HG03045 (cell line): ENCODE results near the gene PANK4.

Source experiments
- ATAC-seq: cut with Tn5 transposase; IDR thresholded peaks from one replicate; pipeline ENCODE4 v1.9.1; 2021; ENCODE audit warnings: mild to moderate bottlenecking, moderate library complexity; ENCODE audit not compliant: unreplicated experiment

PANK4 gene

DNA sequence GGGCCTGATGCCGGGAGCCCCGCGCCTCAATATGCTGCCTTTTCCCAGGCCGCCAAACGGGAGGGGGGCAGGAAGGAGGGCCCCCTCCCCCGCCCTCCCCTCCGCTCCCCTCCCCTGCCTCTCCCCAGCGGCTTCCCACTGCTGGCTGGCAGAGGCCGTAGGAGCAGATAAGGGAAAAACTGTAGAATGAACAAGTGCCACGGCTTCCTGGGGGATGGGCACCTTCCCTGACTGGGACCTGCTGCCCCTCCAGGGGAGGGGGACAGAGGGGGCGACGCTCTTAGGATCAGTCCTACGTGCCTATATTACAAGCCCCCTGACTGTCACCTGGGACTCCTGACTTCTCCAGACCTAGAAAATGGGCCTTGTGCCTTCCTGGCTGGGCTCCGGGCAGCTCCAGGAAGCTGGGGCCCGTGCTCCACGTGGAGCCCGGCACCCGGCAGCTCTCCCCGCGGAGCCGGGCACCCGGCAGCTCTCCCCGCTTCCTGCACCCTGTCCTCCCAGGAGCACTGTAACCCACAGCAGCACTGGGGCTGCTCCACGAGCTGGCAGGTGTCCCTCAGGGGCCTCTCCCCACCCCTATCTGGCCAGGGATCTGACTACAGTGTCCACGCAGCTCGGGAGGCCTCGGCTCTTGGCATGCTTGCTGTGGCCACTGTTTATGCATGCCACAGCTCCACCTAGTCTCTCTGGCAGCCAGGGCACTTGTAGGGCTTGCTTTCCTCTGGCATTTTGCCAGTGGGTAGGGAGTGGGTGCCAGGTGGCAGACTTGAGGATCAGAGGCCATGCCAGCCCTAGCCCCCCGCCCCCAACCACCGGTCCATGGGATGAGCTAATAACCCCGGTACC lies 4.3 kb upstream of the PANK4 start:
- no peak for ATAC-seq

DNA sequence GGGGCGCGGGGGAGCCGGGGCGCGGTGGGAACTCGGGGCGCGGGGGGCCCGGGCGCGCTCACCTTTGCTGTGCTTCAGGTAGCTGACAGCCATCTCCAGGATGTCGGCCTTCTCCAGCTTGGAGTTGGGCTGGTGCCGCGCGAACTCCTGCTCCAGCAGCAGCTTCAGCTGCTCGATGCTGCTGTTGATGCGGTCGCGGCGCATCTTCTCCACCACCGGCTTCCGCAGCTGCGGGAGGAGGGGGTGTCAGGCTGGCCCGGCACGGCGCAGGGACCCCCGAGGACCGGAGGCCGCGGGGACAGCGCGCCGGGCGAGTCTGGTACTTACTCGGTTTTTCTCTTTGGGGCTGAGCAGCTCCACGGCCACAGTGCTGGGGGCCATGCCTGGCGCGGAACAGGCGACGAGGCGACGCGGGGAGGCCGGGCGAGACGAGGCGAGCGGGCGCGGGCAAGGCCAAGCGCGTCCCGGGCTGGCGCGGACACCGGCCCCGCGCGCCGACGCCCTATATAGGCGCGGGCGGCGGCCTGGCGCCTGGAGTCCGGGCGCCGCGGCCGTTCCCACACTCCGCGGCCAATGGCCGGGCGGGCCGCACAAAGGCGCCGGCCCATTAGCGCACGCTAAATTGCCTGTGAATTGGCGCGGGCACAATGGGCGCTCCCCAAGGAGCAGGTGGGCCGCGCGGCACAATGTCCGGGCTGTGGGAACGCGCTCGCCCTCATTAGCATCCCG lies 3.6 kb upstream of the PANK4 start, which contains the start of gene HES5:
TSS of gene HES5 (minus strand) at position 480 of the 729 bp plus-strand sequence. CDS start at position 381, 99 bp downstream.
- no peak for ATAC-seq

- no peak for ATAC-seq
Measured at GRCh38 chr1:2528966-2529783, 2.8 kb upstream of the PANK4 start.

DNA sequence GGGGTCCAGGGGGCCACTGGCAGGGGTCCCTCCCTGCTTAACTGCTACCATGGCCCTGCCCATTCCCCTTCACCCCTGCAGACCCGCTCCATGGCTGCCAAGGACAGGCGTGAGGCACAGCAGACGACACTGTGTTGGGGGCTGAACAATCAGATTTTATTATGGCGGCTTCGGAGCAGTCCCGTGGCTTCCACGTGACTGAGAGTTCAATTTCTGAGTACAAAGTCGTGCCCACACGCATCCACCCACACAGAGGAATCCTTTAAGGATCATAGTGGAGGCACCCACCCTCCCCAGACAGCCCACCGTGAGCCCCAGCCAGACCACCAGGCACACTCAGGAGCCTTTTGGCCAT lies 2.2 kb upstream of the PANK4 start:
- ATAC-seq = no peak

DNA sequence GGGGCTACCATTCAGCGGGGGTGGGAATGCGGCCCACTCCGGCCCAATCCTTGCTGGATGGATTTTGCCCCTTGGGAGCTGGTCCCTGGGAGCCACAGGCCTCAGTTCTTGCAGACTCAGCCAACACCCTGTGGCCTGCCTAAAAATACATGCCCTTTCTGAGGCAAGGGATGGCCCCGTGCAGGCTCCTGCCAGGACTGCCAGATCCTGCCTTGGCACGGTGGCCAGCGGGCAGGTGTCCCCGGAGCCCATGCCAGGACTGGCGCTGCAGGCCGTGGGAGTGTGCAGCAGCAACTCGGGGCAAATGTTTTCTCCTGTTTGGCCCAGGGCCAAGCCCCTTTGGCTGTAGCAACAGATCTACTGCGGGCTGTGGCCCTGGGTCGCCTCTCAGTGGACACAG lies 1.6 kb upstream of the PANK4 start:
- ATAC-seq = no peak

- ATAC-seq = no peak
Measured at GRCh38 chr1:2527556-2527860, 1.1 kb upstream of the PANK4 start.

DNA sequence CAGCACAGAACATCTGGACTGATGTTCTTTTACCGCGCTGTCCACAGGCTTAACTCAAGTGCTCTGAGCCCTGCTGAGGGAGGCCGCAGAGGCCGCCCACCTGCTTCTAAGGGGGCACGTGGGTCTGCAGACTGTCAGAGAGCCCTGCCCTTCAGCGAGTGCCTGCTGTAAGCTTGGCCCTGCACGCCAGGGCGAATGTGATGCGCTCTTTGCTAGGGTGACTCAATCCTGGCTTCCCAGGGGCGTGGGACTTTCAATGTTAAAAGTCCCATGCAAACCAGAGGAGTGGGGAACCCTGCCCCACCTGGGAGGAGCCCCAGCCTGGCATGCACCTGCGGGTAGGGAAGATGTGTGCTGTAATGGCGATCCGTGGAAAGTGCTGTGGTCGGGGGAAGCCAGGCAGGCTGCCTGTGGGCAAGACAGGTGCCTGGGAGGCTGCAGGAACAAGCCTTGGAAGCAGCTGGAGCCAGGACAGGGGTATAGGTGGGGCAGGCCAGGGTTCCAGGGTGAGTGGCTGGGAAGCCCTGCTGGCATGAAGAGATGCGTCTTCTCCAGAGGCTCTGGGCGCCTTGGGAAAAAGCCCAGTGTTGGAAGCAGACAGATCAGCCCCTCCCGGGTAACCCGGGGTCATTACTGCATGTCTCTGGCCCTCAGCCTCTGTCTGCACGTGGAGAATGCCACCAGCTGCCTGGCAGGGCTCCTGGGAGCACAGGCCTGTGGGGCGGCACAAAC lies 594 bp upstream of the PANK4 start:
- peak; percentile 36 for ATAC-seq

DNA sequence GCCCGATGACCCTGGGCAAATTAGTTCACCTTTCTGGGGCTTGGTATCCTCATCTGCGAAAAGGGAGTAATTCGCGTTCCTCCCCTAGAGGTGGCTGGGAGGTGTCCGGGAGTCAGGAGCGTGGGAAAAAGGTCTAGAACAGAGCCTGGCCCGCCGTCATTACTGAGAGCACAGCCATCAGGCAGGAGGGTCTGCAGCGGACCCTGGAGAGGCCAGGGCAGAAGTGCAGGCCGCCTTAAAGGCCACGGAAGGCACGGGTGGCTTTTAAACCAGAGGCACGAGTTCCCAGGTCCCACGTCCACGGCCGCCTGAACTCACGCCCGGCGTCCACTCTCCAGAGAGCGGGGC lies 850 bp downstream of the PANK4 start:
- ATAC-seq = no peak

DNA sequence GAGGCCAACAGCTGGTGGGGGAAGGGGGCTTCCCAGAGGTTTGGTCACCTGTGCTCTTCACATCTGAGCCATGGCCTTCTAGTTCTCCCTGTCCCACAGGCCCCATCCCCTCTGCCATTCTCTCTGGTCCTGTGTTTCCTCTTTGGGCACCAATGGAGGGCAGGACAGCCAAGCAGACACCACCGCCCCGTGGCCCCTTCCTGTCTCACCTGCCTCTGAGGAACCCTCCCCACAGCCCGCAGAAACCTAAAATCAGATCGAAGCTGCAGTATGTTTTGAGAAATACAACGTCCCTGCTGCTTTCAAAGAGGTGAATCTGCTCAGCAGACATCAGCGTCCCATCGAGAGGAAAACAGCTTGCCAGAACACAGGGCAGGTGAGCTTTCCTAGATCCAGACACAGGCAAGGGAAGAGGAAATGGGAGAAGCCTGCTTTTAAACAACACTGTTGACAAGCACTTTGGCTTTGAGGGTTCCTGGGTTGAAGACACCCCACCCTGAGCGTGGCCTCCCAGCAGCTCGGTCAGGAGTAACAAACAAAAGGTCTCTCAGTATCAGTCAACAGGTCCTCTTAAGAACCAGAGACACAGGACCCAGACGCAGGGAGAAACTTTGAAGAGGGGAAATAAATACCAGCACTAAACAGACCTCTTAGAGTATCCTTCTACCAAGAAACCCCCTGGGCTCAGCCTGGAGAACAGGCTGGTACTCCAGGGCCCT lies 2.3 kb downstream of the PANK4 start:
- ATAC-seq = no peak

- no peak for ATAC-seq
Measured at GRCh38 chr1:2523191-2523890, 3.1 kb downstream of the PANK4 start.

GRCh38 chr1:2522230-2522629 lies 4.2 kb downstream of the PANK4 start:
- no peak for ATAC-seq

GRCh38 chr1:2520806-2521205 lies 5.6 kb downstream of the PANK4 start:
- no peak for ATAC-seq

- ATAC-seq = no peak
Measured at GRCh38 chr1:2520206-2520605, 6.2 kb downstream of the PANK4 start.

DNA sequence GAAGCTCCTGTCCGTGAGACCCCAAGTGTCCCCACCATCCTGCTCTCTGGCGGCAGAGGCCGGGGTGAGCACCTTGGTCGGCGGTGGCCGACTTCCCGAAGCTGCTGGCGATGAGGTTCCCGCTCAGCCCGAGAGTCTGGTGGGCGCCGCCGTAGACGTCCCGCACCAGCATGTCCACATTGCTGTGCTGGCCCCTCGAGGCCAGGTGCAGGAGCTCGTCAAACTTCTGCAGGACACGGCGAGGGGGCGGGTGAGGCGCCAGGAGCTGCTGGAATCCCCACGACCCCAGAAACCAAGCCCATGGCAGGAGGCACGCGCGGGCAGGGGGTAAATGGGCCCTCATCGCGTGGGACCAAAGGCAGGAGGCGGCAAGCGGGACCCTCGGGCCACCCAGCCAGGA lies 6.7 kb downstream of the PANK4 start:
- ATAC-seq = no peak

- ATAC-seq = no peak
Measured at GRCh38 chr1:2519029-2519685, 7.2 kb downstream of the PANK4 start.

- ATAC-seq = no peak
Measured at GRCh38 chr1:2518528-2518927, 7.9 kb downstream of the PANK4 start.

DNA sequence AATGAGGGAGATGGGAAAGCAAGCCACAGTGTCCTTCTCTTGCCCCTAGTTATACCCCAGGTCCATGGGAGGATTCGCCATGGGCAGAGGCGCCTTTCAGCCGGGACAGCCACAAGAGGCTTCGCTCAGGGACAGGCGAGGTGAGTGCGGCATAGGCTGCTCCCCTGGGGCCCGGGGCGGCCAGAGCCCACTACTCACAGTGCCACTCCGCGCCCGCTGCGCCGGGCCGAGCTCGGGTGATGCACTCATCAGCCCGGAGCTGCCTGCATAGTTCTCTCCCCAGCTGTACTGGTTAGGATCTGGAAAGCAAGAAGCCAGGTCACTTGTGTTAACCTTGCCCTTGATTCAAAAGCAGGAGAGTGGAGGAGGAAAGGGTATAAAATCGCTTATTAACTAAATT lies 8.4 kb downstream of the PANK4 start:
- ATAC-seq = no peak

- no peak for ATAC-seq
Measured at GRCh38 chr1:2516946-2517345, 9.4 kb downstream of the PANK4 start.

- ATAC-seq = no peak
Measured at GRCh38 chr1:2516124-2516523, 10.3 kb downstream of the PANK4 start.
